Hematopoietic multipotent progenitor cell treated with erythropoietin and hydrocortisone succinate and interleukin-3 and kit ligand, for 4 days (in vitro differentiated cells): Measurements from ENCODE around the gene SKA2.
"Not testable (repeated sequence)": the region's sequence is repeated elsewhere in the genome, so short reads cannot be mapped to it uniquely, and the experiment has no call there.

Source experiments
- DNase-seq: peaks from one replicate; pipeline ENCODE4 v3.0.0-alpha.2; 2015

Gene SKA2

DNA sequence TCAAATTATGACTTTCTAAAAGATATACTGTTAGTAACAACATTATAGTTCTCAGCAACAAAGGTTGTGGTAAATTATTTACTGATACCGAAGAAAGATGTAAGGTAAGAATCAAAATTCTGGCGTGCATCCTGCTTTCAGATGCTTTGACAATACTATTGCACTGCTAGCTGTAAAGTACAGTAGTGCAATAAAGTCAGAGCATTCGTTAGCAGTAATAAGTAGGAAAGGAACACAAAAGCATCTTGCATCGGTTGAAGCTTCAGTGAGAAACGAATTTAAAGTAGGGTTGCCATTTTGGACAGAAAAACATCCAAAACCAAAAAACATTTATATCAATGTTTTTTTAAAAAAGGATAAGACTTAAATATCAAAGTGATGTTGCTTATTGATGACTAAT lies 4.0 kb downstream of the SKA2 start:
- DNase-seq = no peak

DNA sequence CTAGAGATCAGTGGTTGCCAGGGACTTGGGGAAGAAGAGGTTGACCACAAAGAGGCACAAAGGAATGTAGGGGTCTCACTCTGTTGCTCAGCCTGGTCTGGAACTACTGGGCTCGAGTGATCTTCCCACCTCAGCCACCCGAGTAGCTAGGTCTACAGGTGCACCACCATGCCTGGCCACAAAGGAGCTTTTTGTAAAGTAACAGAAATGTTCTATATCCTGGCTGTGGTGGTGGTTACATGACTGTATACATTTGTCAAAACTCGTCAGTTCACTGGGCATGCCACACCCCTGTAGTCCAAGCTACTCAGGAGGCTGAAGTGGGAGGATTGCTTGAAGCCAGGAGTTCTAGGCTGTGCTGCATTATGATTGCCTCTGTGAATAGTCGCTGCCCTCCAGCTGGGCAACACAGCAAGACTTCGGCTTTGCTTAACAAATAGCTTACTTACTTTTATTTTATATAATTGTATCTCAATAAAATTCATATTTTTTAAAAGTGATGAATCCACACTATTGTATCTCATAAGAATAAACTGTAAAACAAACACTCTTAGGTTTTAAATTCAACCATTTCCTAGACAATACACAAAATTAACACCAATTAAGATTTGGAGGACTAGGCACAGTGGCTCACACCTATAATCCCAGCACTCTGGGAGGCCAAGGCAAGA lies 5.0 kb downstream of the SKA2 start:
- peak; percentile 42 for DNase-seq

DNA sequence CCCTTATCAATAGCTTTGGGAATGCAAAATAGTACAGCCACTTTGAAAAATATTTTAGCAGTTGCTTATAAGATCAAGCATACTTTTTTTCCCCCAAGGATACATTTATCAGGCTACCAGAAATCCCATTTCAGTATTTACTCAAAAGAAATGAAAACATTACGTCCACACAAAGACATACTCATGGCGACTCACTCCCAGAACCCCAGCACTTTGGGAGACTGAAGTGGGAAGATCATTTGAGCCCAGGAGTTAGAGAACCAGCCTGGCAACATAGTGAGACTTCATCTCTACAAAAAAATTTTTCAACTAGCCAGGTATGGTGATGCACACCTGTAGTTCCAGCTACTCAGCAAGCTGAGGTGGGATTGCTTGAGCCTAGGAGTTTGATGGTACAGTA lies 5.9 kb downstream of the SKA2 start:
- DNase-seq = no peak

DNA sequence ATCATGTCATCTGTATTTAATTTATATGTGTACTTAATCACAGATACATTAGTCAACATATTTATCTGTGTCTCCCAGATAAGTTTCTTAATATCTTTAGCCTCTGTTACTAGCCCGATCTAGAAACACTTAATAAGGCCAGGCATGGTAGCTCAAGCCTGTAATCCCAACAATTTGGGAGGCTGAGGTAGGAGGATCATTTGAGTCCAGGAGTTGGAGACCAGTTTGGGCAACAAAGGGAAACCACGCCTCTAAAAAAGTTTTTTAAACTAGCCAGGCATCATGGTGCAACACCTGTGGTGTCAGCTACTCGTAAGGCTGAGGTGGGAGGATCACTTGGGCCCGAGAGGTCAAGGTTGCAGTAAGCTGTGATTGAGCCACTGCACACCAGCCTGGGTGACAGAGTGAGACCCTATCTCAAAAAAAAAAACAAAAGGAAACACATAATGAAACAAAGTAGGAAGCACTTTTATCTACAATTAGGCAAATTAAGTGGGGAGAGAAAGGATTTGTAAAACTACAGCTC lies 9.4 kb downstream of the SKA2 start:
- no peak for DNase-seq

DNA sequence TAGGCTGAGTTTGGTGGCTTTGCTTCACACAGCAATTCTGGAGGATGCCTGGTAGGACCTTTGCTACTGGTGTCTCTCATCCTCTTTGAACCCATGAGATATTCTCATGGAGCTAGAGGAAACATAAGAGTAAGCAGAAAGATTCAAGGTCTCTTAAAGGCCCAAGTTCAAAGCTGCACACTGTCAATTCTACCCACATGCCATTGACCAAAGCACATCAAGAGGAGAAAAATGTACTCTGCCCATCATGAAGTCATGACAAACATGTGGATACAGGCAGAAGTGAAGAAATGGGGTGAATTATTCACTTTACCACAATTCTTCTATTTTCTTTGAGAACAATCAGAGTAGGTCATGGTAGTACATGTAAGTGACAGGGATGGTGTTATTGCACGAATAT lies 13.1 kb downstream of the SKA2 start:
- DNase-seq = no peak

DNA sequence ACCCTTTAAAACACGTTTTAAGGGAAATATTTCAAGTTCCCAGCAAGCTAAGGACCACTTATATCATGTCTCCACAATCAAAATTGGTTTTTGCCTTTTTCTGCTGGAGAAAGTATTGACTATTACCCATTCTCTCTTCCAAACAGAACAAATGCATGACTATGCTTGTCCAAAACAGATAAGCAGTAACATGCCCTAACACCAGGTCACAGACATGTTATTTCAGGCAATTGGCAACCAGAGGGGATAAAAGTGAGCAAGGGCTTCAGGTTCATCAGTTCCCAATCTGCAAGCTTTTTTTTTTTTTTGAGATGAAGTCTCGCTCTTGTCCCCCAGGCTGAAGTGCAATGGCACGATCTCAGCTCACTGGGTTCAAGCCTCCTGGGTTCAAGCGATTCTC lies 15.0 kb downstream of the SKA2 start:
- peak; percentile 35 for DNase-seq

DNA sequence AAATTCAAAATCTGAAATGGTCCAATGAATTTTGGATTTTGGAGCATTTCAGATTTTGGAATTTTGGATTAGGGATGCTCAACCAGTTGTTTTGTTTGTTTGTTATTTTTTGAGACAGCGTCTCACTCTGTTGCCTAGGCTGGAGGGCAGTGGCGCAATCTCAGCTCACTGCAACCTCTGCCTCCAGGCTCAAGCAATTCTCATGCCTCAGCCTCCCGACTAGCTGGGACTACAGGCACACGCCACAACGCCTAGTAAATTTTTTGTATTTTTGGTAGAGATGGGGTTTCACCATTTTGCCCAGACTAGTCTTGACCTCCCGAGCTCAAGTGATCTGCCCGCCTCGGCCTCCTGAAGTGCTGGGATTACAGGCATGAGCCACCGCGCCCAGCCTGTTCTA lies 16.6 kb downstream of the SKA2 start:
- not testable (repeated sequence) for DNase-seq

DNA sequence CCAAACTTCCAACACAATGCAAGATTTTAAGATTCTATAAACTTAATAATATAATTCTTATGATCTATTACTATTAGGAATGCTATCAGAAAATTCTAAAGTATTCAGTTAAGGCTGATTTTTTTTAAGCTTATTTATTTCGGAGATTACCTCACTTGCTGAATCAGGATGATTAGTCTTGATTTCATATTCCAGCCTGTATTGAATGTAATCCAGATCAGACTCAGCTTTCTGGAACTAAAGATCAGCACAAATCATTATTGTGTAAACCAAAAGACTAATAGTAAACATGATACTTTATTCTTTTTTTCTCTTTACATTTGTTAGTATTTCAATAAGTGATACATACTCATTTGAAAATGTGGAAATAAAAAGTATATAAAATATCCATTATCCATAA lies 23.9 kb downstream of the SKA2 start:
- DNase-seq = no peak

DNA sequence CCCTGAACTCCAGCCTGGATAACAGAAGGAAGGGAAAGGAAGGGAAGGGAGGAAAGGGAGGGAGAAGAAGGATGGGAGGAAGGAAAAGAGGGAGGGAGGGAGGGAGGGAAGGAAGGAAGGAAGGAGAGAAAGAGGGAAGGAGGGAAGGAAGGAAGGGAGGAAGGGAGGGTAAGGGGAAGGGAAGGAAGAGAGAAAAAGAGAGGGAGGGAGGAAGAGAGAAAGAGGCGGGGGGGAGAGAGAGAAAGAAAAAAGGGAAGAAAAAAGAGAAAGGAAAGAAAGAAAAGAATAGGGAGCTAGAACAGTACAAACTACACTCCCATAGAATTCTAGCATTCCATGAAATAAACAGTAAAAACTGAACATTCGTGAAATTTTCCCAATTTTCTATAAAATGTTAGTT lies 25.2 kb downstream of the SKA2 start:
- no peak for DNase-seq

DNA sequence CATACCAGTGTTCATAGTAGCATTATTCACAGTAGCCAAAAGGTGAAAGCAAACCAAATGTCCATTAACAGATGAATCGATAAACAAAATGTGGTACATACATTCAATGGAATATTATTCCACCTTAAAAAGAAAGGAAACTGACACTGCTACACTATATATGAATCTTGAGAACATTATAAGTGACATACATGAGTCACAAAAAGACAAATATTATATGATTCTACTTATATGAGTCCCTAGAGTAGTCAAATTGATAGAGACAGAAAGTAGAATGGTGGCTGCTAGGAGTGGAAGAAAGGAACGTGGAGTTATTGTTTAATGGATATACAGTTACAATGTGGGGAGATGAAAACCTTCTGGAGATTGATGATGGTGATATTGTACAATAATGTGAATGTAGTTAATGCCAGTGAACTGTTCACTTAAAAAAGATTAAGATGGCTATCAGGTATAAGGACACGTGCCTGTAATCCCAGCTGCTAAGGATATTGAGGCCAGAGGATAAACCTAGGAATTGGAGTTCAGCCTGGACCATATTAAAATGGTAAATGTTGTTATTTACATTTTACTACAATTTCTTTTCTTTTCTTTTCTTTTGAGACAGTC lies 28.1 kb downstream of the SKA2 start:
- DNase-seq = no peak

DNA sequence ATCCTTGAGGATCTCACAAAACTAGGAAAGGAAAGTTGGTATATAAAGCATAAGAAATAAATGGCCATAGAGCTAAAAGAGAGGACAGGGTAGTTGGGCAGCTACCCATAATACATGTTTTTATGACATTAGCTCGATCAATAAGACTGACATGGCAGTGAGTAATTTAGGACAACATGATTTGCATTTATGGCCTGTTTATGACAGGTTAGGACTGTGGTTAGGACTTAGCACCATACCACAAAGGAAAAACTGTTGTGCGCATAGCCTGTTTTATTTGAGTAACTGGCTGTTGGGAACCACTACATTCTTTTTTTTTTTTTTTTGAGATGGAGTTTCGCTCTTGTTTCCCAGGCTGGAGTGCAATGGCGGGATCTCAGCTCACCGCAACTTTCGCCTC lies 30.3 kb downstream of the SKA2 start:
- DNase-seq = no peak

DNA sequence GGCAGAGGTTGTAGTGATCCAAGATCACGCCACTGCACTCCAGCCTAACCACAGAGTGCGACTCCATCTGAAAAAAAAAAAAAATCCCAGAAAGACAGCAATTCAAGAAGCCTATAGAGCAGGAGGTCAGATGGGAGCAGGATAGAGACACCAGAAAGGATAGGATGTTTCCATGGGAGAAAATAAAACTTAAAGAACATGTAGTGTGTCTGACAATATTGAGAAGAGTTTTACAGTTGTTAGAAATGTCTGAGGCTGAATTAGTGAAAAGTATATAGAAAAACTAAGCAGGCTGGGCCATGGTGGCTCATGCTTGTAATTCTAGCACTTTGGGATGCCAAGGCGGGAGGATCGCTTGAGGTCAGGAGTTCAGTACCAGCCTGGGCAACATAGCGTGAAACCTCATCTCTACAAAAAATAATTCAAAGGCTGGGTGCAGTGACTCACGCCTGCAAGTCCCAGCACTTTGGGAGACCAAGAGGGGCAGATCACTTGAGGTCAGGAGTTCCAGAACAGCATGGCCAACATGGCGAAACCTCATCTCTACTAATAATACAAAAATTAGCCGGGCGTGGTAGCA lies 33.0 kb downstream of the SKA2 start:
- DNase-seq = no peak

DNA sequence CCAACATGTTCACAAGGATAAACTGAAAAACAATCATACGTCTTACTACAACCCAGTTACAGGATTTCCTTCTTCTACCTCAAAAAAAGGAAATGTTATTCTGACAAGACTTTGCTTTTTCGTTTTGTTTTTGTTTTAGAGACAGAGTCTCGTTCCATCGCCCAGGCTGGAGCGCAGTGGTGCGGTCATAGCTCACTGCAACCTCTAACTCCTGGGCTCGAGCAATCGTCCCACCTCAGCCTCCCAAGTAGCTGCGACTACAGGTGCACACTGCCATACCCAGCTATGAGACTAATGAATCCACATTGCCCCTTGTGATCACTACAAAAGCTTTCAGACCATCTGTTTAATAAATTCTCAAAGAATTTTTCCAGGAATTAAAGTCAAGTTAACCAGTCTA lies 39.5 kb downstream of the SKA2 start:
- no peak for DNase-seq

DNA sequence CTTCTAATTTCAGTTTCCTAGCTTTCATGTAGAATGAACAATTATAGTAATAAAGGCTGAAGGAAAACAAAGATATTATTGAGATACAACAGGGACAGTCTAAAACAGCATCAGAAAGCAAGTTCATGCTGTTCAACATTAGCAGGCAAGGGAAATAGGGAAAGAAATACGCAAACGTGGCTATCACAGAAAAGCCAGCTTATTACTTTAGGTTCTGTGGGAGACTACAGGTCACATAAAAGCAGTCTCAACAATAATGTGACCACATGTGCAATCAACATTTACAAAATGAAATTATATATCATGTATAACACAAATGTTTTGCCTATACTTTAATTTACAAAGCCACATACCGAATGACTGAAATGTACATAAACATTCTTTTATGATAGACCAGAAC lies 43.4 kb downstream of the SKA2 start:
- no peak for DNase-seq

DNA sequence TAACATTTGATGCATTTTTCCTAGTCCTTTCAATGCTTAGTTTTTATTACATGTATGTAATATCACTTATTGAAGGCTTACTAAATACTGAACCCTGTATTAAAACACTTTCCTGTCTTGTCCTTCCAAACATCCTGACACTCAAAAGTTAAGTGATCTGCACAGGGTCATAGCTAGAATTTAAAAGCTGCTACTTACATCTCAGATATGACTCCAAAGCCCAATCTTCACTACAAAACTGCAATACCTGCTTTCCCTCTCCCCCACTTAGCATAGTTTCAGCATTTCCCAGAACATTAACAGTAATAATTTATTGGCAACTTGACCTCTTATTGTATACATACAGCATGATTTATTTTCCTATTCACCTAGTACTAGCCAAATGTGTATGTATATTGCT lies 44.0 kb downstream of the SKA2 start:
- no peak for DNase-seq

DNA sequence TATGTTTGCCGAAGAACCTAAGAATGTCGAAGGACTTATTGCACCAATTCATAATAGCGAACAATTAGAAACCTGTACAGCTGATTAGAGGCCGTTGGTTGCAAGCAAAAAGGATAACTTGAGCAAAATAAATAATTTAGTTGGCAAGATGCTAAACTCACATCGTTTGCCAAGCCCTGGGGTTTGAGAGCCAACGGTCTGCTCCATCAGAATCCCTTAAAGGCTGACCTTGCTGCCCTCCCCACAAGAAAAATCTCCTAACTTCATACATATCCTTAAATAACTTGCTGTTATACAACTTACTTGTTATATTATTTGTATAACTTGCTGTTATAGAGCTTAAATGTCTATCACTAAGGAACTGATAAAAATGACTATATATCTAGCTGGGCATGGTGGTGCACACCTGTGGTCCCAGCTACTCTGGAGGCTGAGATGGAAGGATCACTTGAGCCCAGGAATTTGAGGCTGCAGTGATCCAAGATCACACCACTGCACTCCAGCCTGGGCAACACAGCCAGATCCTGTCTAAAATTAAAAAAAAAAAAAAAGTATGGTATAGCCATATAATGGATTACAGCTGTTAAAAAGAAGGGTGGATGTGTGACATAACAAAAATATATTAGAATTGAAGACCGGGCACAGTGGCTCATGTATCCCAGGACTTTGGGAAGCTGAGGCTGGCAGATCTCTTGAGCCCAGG lies 46.4 kb downstream of the SKA2 start:
- DNase-seq = peak; percentile 10

DNA sequence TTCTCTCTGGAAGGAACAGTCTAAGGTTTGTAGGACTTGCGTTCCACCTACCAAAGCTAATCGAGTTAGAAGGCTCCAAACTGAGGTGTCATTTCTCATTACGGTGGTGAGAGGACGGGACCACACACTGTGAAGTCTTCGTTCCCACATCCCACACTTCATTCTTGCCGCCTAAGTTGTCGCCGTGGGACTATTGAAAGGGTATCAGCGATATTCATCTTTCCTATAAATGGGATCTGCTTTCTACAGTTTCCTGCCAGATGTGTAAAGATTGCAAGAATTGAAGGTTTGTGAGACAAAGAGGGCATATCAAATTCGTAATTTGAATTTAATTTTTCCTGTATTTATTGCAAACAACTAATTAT lies 47.7 kb downstream of the SKA2 start:
- no peak for DNase-seq

DNA sequence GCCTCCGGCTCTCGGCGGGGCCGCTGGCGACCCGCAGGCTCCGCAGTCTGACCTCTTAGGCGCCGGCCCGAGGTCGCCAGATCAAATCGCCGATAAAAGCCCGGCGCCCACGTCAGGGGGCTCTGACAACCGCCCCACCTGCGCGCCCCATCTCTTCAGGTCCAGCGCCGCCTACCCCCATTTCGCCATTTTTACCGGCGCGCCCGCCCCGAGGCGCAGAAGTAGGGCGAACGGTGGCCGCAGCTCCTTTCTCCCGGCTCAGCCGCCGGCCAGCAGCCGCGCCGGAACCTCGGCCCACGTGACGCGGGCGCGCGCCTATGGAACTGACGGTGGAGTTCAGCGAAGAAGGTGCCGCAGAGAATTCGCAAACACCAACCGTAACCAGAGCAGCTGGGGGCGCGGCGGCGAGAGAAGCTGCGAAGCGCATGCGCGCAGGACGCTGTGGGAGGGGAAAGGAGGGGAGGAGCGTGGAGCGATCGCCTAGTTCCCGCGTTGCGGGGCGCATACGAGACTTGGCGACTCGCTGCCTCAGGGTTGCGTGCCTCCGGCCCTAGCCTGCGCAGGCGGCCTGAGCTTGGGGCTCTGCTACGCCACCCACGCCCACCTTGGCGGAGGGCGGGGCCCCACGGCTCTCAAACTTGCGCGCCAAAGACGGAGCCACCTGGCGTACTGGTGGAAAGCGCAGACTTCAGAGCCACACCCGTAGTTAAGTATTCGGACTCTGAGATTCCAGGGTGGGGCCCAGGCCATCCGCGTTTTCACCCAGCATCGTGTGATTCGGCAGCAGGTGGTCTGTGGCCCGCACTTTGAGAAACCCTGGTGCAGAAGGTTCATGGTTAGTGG lies 48.3 kb downstream of the SKA2 start, which contains the start of gene TRIM37:
TSS of gene TRIM37 (minus strand) at position 418 of the 843 bp plus-strand sequence. CDS start 419 bp downstream, outside the sequence.
- DNase-seq = peak; percentile 99

DNA sequence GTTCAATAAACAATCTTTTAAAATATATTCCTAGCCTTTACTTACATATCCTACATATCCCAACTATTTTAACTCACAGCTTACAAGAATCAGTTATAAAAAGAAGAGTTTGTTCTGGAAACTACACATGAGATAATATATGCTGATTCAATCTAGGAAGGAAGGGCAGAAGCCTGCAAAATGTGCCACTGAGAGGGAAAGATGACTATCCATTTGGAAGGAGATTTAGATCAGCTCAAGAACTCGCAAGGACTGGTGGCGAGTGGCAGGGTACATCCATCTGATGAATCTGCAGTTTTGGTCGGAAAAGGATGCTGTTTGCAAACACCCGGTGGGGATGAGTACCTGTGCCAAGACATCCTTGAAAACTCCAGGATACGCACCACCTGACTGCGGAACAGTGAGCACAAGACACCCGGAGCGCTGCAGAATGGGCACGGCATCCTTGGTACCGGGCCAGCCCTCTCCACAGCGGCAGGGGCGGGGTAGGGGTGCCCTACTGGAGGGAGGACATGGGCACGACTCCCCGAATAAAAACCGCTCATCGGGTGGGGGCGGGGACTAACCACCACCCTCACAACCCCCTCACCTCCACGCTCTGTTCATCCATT lies 49.0 kb downstream of the SKA2 start:
- DNase-seq = peak; percentile 83

DNA sequence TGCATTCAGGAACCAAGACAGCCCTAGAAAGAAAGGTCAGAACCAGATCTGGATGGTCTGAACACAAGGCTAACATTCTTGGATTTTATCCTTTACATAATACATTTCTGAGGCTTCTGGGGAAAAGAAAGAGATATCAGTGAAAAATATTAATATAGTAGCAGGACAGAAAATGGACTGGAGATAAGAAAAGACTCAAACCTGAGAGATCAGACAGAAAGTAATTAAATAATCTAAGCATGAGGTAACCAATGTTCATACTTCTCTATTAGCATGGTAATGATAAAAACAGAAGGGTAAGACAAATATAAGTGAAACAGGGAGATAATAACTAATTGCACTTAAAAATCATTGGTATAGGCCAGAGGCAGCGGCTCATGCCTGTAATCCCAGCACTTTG lies 53.8 kb downstream of the SKA2 start:
- DNase-seq = no peak

DNA sequence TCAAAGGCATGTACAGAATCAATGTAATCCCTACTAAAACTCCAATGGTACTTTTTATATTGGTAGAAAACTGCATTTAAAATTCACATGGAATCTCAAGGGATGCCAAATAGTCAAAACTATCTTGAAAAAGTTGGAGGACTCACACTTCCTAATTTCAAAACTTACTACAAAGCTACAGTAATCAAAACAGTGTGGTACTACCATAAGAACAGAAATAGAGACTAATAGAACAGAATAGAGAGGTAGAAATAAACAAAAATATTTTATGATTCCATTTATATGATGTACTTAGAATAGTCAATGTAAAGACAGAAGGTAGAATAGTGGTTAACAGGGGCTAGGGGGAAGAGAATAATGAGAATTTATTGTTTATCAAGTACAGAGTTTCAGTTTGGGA lies 57.1 kb downstream of the SKA2 start:
- DNase-seq = no peak

DNA sequence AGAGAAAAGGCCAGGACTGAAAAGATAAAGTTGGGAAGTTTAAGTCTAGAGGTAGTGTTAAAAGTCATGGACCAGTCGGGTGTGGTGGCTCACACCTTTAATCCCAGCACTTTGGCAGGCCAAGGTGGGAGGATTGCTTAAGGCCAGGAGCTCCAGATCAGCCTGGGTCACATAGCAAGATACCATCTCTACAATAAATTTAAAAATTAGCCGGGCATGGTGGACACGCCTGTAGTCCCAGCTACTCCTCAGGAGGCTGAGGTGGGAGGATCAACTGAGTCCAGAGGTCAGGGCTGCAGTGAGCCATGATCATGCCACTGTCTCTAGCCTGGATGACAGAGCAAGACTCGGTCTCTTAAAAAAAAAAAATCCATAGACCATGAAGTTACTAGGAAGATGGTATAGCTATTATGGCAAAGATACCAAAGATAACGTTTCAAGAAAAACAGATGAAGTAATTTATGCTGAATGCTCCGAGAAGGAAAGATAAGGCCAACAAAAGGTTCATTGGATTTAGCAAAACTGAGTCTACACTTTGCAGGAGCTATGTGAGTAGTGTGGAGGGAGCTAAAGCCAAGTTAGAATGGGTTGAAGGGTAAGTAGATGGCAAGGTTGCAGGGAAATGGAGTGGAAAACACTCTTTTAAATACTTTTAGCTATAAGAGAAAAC lies 60.0 kb downstream of the SKA2 start:
- DNase-seq = no peak
